MG63 (cell line): ENCODE measurements around the gene PUM2. TPM values are rescaled to one million over a fixed set of nuclear protein-coding genes. Genes with fewer than 3 reads are reported as not detected.
"Not testable (repeated sequence)": the region's sequence is repeated elsewhere in the genome, so short reads cannot be mapped to it uniquely, and the experiment has no call there.

Experiments used
- DNase-seq: peaks from one replicate; pipeline ENCODE4 v3.0.0-alpha.2; 2020
- H3K27me3 ChIP-seq: fragments of 250-450 bp; sonication (Bioruptor Pico); 2 replicates; pipeline ENCODE4 v1.5.1; 2020; ENCODE audit warnings: mild to moderate bottlenecking, moderate library complexity
- H3K36me3 ChIP-seq: fragments of 250-450 bp; sonication (Bioruptor Pico); 2 replicates; pipeline ENCODE4 v1.5.1; 2020; ENCODE audit warnings: mild to moderate bottlenecking, moderate library complexity
- H3K4me3 ChIP-seq: fragments of 250-450 bp; sonication (Bioruptor Pico); 2 replicates; pipeline ENCODE4 v1.5.1; 2020; ENCODE audit warnings: mild to moderate bottlenecking, moderate library complexity
- H3K9me3 ChIP-seq: fragments of 250-450 bp; sonication (Bioruptor Pico); 2 replicates; pipeline ENCODE4 v1.5.1; 2020; ENCODE audit warnings: mild to moderate bottlenecking, moderate library complexity
- total RNA-seq: library from RNA; depleted of rRNA; stranded (reverse); fragments of >200 nt; shearing (Covaris generic); gene quantifications from 2 replicates; pipeline ENCODE4 v1.2.3, GENCODE V29; 2014; ENCODE audit warnings: low replicate concordance

PUM2 gene
- total RNA-seq, 1 experiment from 2014 or later, result 27.2 TPM

DNA sequence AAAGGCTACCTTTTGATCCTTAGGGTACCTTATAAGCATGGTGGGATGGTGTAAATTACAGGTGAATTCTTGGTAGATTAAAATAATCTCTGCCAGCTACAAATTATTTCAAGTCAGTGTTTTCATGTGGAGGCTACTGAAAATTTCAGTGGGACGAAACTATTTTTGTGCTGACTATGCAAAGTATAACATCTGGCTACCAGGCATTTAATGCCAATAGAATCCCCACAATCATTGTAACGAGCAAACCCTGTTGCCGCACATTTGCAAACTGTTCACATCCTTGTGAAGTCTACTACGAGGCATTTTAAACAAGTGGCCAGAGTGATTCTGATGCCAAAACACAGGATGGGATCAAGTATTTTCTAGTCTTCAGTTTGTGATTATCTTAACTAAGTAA, 77.6 kb downstream of the PUM2 start:
- peaks cover 22% of the 10 kb centered on the region for H3K36me3 ChIP-seq

DNA sequence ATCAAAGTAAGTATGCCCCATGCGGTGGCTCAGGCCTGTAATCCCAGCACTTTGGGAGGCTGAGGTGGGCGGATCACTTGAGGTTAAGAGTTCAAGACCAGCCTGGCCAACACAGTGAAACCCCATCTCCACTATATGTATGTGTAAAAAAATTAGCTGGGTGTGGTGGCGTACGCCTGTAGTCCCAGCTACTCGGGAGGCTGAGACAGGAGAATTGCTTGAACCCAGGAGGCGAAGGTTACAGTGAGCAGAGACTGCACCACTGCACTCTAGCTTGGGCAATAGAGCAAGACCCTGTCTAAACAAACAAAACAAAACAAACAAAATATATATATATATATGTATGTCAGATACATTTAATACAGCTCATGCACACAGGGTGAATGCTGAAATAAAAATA, 82.3 kb downstream of the PUM2 start:
- peaks cover 20% of the 10 kb centered on the region for H3K36me3 ChIP-seq
- H3K27me3 ChIP-seq, H3K4me3 ChIP-seq, DNase-seq, H3K9me3 ChIP-seq: not testable (repeated sequence)

More for the DNA sequence above, 77.6 kb downstream of the PUM2 start:
- DNase-seq, result no peak
- Histone ChIP-seq H3K9me3 (no peaks in the 10 kb centered on the region), H3K4me3 (no peak overlapping the region), H3K27me3 (no peaks in the 10 kb centered on the region)

DNA sequence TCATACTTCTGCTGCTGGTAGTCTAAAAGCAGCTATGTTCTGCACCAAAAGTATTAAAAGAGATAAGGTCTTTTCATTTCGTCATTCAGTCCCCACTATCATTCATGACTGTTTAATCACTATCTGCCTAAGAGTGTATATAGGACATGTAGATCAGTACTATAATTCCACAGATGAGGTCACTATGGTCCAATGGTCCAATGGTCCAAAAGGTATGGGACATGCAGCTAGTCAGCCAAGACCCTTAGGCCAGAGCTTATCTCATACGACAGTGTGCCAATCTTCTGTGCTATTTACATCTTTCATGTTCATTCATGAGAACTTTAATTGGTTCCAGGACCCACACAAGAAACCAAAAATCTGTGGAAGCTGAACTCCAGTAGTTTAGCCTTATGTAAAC, 83.1 kb downstream of the PUM2 start:
- H3K36me3 ChIP-seq, result peaks cover 27% of the 10 kb centered on the region
- no peak for DNase-seq
- no peaks in the 10 kb centered on the region for H3K27me3 ChIP-seq
- no peak overlapping the region for H3K4me3 ChIP-seq
- H3K9me3 ChIP-seq, result no peaks in the 10 kb centered on the region

DNA sequence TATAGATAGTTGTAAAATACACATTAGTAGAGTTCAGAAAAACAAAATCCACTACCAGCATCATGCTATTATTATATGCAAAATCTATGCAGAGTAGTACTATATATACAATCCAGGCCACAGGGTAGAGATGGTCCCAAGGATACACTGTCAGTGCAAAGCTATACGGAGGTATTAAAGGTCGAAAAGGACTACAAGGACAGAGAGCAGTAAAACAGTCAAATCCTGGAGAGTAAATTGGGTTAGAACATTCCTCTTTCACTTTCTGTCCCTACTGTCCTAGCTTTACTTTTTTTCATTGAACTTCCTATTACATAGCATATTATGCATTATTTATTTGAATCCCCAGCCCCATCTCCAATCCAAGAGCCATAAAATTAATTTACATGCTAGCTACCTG, 86.0 kb downstream of the PUM2 start:
- no peak overlapping the region for H3K4me3 ChIP-seq
- no peaks in the 10 kb centered on the region for H3K27me3 ChIP-seq
- no peak for DNase-seq
- H3K9me3 ChIP-seq, result no peaks in the 10 kb centered on the region
- peaks cover 36% of the 10 kb centered on the region for H3K36me3 ChIP-seq

DNA sequence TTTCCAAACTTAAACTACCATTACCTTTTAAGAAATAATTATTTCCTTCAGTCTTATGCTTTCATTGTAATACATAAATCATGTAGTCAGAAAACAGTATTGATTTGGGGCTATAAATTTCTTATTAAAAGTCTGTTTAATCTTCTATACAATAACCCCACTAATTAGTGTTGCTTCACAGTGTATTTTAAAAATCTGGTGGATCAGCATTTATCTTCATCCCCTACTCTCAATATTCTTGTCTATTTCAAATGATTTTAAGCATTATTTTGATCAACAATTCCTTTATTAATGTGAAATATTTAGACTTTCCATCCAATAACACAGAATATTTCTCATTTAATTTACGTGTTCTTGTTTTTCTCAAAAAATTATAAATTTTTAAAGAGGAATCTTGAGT, 93.2 kb downstream of the PUM2 start:
- no peaks in the 10 kb centered on the region for H3K27me3 ChIP-seq
- DNase-seq, result no peak
- no peak overlapping the region for H3K4me3 ChIP-seq
- H3K36me3 ChIP-seq, result peaks cover 63% of the 10 kb centered on the region
- H3K9me3 ChIP-seq, result no peaks in the 10 kb centered on the region

DNA sequence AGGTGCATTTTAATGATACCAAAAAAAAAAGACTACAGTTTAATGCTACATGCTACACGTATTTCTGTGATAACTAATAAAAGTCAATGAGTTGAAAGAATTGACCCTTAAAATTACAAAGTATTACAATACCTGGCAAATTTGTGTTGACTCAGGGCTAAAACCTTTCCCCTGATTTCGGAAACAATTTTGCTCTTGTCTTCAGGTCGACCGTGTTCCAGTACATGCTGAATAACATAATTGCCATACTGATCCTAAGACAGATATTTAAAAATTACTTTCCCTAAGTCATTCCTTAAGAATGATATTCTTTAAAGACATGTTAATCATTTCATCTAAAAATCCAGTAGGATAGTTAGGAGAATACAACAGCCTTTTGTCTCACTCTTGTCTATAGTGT, 95.9 kb downstream of the PUM2 start:
- no peaks in the 10 kb centered on the region for H3K27me3 ChIP-seq
- no peak overlapping the region for H3K4me3 ChIP-seq
- no peaks in the 10 kb centered on the region for H3K9me3 ChIP-seq
- H3K36me3 ChIP-seq, result peaks cover 71% of the 10 kb centered on the region
- DNase-seq, result no peak

DNA sequence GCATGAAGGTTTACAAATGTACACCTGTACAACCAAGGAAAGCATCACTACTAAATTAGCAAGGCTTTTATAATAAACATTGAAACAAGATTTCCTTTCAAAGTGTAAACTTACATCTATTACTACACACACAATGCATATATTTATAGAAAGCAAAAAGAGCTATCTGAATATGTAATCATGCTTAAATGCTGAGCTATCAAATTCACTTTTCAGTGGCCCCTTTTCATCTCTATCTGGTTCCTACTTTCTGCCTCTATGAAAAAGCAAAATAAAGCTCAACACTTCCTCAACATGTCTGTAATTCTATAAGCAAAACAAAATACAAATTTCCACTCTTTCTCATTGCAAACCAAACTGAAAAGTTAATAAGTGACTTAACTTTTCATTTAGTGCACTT, 100.2 kb downstream of the PUM2 start:
- DNase-seq, result no peak
- Histone ChIP-seq H3K9me3 (no peaks in the 10 kb centered on the region), H3K36me3 (peaks cover 82% of the 10 kb centered on the region), H3K4me3 (no peak overlapping the region), H3K27me3 (no peaks in the 10 kb centered on the region)

DNA sequence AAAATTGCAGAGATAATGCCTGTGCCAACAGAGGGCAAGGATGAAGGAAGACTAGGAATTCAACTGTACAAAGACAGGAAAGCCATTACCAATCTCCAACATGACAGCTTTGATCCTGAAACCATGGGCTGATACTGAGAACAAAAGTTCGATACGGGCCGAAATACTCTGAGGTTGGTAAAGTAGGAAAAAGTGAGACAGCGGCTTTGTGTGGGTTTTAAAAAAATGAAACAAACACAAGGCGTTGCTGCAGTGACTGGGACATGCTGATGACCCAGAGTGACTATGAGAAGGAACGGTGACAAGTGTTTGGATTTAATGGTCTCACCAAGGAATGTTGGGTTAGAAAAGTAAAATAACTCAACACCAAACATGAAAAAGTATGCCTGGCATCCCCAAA, 101.5 kb downstream of the PUM2 start:
- Histone ChIP-seq H3K27me3 (no peaks in the 10 kb centered on the region), H3K36me3 (peaks cover 70% of the 10 kb centered on the region), H3K4me3 (no peak overlapping the region), H3K9me3 (no peaks in the 10 kb centered on the region)
- no peak for DNase-seq

DNA sequence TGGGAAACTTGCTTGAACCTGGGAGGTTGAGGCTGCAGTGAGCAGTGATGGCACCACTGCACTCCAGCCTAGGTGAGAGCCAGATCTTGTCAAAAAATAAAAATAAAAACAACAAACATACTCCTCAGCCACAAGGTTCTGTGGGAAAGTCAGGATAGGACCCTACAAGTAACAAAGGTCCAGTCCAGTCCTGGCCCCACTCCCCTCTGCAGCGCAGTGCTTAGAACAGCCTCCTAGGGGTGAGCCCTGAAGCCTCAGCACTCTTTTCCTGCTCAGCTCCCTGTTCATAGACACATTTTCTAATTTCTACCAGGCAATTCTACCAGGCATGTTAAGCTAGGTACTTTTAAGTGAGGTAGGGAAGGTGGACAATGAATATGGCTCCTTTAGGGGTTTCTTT, 103.6 kb downstream of the PUM2 start:
- Histone ChIP-seq H3K4me3 (no peak overlapping the region), H3K27me3 (no peaks in the 10 kb centered on the region), H3K36me3 (peaks cover 54% of the 10 kb centered on the region), H3K9me3 (no peaks in the 10 kb centered on the region)
- DNase-seq, result no peak

DNA sequence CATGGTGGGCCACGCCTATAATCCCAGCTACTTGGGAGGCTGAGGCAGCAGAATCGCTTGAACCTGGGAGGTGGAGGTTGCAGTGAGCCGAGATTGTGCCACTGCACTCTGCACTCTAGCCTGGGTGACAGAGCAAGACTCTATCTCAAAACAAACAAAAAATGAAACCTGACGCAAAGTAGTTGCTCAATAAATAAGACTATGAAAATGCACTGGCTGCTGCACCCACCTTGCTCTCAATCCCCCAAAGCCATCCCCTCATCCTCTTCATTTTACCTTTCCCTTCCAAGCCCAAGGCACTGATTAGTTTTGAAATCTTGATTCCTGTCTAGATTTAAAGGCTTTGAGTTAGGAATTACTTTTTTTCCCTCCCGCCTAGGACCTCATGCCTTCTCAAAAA, 107.0 kb downstream of the PUM2 start:
- H3K4me3 ChIP-seq, H3K9me3 ChIP-seq, DNase-seq, H3K27me3 ChIP-seq: not testable (repeated sequence)
- H3K36me3 ChIP-seq, result peaks cover 26% of the 10 kb centered on the region

DNA sequence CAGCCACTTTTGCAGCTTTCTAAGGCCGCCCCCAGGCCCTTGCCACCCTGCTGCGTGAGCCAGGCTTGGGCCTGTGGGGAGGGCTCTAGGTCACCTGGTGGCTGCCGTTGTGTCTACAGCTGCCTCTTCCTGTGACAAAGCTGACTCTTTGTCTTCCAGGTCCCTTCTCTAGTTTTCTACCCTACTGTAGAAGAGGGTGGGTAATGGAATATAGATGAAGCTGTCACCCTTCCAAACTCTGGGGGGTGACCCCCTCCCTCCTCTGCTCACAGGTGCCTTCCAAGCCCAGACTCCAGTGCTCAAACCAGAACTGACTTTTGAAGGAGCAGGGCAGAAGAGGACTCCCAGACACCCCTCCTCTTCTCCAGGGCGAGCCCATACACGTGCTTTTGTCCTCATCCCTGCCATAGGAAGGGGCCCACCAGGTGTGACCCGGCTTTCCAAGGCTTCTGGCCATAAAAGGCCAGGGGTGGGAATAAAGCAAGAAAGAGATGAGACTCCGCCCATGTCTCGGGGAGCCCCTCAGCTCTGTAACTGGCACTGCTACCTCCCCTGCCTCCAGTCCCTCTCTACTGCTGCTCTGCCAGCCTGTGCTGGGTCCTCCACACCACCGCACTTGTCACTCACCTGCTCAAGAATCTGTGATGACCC, 107.8 kb downstream of the PUM2 start:
- Histone ChIP-seq H3K27me3 (no peaks in the 10 kb centered on the region), H3K36me3 (peaks cover 20% of the 10 kb centered on the region), H3K4me3 (no peak overlapping the region), H3K9me3 (no peaks in the 10 kb centered on the region)
- no peak for DNase-seq

DNA sequence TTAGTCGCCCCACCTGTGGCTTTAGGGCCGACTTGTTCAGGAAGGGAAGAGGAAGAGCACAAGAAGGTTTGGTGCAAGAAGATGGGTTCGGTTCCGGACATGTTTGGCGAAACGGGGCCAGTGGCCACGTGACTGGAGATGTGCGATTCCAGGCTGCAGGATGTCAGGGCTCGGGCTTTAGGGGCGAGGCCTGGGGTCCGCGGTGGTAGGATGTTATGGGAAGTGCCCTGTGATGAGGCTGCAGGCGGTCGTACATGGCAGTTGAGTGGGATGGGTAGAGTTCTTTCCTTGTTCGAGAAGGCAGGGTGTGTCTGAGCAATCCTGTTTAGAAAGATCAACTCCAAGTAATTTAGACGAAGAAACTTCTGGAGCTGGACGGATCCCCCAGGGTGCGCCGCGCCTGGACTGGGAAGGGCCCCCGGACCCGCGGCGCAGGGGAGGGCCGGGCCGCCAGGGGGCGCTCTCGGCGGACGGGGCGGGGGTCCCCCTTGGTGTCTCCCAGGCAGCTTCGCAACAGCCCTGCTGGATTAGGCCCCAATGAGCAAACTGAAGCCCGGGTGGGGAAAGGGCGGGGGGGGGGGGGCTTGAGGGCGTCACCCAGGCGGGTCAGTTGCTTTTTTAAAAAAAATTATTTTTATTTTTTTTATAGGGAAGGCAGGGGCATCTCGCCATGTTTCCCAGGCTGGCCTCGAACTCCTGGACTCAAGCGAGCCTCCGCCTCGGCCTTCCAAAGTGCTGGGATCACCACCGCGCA, 108.5 kb downstream of the PUM2 start:
- no peak for DNase-seq
- no peak overlapping the region for H3K4me3 ChIP-seq
- peaks cover 13% of the 10 kb centered on the region for H3K36me3 ChIP-seq
- H3K27me3 ChIP-seq, result no peaks in the 10 kb centered on the region
- no peaks in the 10 kb centered on the region for H3K9me3 ChIP-seq

DNA sequence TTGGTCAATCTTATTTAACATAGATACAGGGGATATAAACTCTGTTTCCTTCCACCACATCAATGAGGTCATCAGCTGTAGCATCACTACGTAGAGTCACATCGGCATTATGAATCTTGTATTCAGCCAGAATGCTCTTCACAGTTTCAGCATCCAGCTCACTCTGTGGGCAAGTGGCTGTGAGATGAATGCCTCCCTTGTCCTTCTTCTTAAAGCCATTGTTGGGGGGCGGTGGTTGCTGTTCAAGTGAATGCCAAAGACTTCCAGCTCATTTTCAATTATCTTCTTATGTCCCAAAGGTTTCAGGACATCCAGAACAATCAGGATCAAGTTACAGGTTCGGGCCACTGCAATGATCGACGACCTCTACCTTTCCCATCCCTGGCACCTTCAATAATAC, 110.4 kb downstream of the PUM2 start:
- H3K9me3 ChIP-seq, result not testable (repeated sequence)

DNA sequence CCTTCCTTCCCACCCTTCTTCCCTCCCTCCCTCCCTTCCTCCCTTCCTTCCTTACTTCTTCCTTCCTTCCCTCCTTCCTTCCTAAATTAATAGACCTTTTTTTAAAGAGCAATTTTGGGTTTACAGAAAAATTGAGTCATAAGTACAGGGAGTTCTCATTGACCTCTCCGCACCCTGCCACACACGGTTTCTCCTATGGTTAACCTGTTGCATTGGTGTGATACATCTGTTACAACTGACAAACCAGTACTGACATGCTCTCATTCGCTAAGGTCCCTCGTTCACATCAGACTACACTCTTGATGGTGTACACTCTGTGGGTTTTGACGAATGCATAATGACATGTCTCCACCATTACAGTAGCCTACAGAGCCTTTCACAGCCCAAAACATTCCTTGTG, 114.1 kb downstream of the PUM2 start:
- Histone ChIP-seq H3K36me3 (no peaks in the 10 kb centered on the region), H3K4me3 (no peak overlapping the region), H3K27me3 (no peaks in the 10 kb centered on the region), H3K9me3 (no peaks in the 10 kb centered on the region)
- no peak for DNase-seq

More for the DNA sequence above, 110.4 kb downstream of the PUM2 start:
- not testable (repeated sequence) for DNase-seq, H3K27me3 ChIP-seq, H3K4me3 ChIP-seq, H3K36me3 ChIP-seq

DNA sequence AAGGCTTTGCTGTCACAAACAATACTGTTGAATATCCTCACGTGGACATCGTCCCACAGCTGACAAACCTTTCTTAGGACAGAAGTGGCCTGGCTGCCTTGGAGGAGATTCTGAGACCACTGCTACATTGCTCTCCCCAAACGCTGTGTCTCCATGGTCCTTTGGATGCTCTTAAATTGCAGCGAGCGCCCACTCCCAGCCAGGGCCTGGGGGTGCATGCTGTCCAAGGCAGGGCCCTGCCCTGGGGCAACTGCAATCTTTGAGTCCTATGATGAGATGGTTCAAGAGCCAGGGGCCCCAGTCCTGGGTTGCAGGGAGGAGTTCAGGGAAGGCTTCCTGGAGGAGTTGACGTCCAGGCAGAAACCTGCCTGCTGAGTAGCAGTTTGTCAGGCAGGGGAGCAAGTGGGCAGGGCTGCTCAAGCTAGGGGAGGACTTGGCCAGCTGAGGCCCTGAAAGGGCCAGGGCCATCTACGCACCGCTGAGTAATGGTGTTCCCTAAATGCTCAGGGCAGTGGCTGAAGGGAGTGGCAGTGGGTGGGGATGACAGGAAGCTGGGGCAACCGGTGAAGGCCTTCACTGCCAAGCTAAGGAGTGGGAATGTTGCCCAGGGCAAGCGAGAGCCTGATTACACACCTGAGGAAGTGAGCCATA, 114.9 kb downstream of the PUM2 start:
- no peak for DNase-seq
- Histone ChIP-seq H3K4me3 (no peak overlapping the region), H3K9me3 (no peaks in the 10 kb centered on the region), H3K36me3 (no peaks in the 10 kb centered on the region), H3K27me3 (no peaks in the 10 kb centered on the region)

DNA sequence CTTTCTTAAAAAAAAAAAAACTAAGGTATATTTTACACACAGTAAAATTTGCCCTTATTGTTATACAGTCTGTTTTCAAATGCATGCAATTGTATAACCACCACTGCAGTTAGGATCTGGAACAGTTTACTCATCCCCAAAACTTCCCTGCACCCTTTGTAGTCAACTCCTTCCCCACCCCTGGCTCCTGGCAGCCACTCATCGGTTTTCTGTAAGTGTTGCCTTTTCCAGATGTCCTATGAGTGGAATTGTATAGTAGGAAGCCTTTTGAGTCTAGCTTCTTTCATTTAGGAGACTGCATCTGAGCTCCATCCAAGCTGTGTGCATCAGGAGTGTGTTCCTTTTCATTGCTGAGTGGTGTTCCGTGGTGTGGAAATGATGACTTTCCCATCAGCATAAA, 116.0 kb downstream of the PUM2 start:
- H3K27me3 ChIP-seq, H3K9me3 ChIP-seq, DNase-seq, H3K4me3 ChIP-seq, H3K36me3 ChIP-seq: not testable (repeated sequence)

DNA sequence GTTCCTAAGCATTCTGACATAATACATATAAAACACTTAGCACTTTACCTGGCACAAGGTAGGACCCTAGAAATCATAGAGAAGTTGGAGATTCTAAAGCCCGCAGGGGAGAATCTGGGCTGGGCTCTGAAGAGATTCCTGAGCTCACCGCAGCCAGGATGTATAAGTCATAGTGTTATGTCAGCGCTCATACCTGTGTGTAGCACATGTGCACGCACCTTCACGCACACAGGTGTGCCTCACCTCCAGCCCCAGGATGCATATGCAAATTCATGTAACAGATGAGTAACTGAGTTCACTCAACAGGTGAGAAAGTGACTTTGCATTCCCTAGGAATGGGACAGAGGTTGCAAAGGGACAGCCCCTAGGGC, 117.8 kb downstream of the PUM2 start:
- H3K36me3 ChIP-seq, result no peaks in the 10 kb centered on the region
- H3K9me3 ChIP-seq, result no peaks in the 10 kb centered on the region
- no peak for DNase-seq
- no peaks in the 10 kb centered on the region for H3K27me3 ChIP-seq
- H3K4me3 ChIP-seq, result no peak overlapping the region

DNA sequence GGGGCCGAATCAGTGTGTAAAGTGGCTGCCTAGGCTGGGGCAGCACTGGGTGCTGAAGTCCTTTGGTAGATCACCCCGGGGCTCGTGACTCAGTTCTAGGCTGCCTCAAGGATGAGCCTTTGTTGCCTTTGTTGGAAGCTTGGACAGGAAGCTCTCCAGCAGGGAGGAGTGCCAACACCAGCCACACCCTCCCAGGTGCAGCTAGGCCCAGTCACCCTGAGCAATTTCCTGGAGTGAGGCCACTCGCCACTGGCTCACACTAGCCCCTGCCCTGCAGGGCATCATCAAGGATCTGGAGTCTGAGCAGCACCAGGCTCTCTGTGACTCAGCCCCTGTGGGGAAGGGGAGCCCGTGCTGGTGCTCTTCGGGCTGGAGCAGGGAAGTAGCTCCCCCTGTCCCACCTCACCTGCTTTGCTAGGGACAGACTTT, 119.0 kb downstream of the PUM2 start:
- no peaks in the 10 kb centered on the region for H3K27me3 ChIP-seq
- no peak overlapping the region for H3K4me3 ChIP-seq
- DNase-seq, result peak; percentile 95
- H3K36me3 ChIP-seq, result no peaks in the 10 kb centered on the region
- H3K9me3 ChIP-seq, result no peaks in the 10 kb centered on the region
